HepG2 (cell line): ENCODE results near the gene ZFP36. TPM values are rescaled to one million over a fixed set of nuclear protein-coding genes. Genes with fewer than 3 reads are reported as not detected.

Experiments
- GATA4 ChIP-seq: sonication (generic); IDR thresholded peaks from 2 replicates; pipeline ENCODE4 v1.6.1; 2016; ENCODE audit warnings: antibody characterized with exemption, low read depth, borderline replicate concordance
- KDM3A ChIP-seq: IDR thresholded peaks from 2 replicates; pipeline ENCODE4 v1.6.1; 2018; ENCODE audit warnings: low read depth, missing compliant biosample characterization
- KLF6 ChIP-seq: IDR thresholded peaks from 2 replicates; pipeline ENCODE4 v1.8.0; 2016; ENCODE audit warnings: missing biosample characterization, missing genetic modification reagents
- MZF1 ChIP-seq: sonication (generic); formaldehyde crosslinking; IDR thresholded peaks from 2 replicates; pipeline ENCODE4 v1.8.1; 2023; ENCODE audit warnings: mild to moderate bottlenecking, missing genetic modification reagents, borderline replicate concordance
- RBFOX2 ChIP-seq: fragments of 200-400 bp; formaldehyde crosslinking; IDR thresholded peaks from 2 replicates; pipeline ENCODE4 v1.6.1; 2017; ENCODE audit warnings: low read depth, mild to moderate bottlenecking, low read length
- RBM39 ChIP-seq: fragments of 200-400 bp; formaldehyde crosslinking; IDR thresholded peaks from one replicate; pipeline ENCODE4 v1.6.1; 2018; ENCODE audit warnings: antibody characterized with exemption, mild to moderate bottlenecking, low read depth, low read length; ENCODE audit not compliant: poor library complexity, severe bottlenecking
- SALL1 ChIP-seq: sonication (generic); formaldehyde crosslinking; IDR thresholded peaks from 2 replicates; pipeline ENCODE4 v1.8.0; 2022; ENCODE audit warnings: mild to moderate bottlenecking, missing genetic modification reagents
- SKI ChIP-seq: fragments of 450-650 bp; IDR thresholded peaks from one replicate; pipeline ENCODE4 v1.6.1; 2018; ENCODE audit warnings: mild to moderate bottlenecking; ENCODE audit not compliant: partially characterized antibody
- ZBTB21 ChIP-seq: sonication (generic); formaldehyde crosslinking; IDR thresholded peaks from 2 replicates; pipeline ENCODE4 v1.4.0; 2020; ENCODE audit warnings: missing genetic modification reagents
- ZNF382 ChIP-seq: sonication (generic); formaldehyde crosslinking; IDR thresholded peaks from 2 replicates; pipeline ENCODE4 v1.5.0; 2020; ENCODE audit warnings: missing genetic modification reagents, mild to moderate bottlenecking, borderline replicate concordance
- ZNF724P ChIP-seq: sonication (generic); formaldehyde crosslinking; IDR thresholded peaks from 2 replicates; pipeline ENCODE4 v1.8.0; 2022; ENCODE audit warnings: missing genetic modification reagents, borderline replicate concordance
- polyA plus RNA-seq, 8 experiments: library from polyadenylated mRNA; depleted of rRNA in 3 of 8; stranded (reverse) in 7 of 8; unstranded in 1 of 8; fragments of >200 nt; fragmentation: Illumina TruSeq in 4 of 8; extraction: Trizol in 4 of 8; gene quantifications; 2 replicates each; pipeline versions ENCODE4 v1.2.1 to v1.2.3, GENCODE V29; 2011 to 2016; ENCODE audit warnings: low read depth in 4 of 8, missing spikeins in 1 of 8, mixed read lengths in 1 of 8; ENCODE audit not compliant: insufficient read depth in 1 of 8
- total RNA-seq, 5 experiments: library from RNA; depleted of rRNA; stranded (reverse); fragments of >200 nt; fragmentation: Illumina TruSeq; extraction: Trizol; gene quantifications; 2 replicates each; pipeline ENCODE4 v1.2.3, GENCODE V29; 2016; ENCODE audit warnings: low read depth in 1 of 5
- TF ChIP-seq, protein P1 (sequence below): sonication (generic); formaldehyde crosslinking; IDR thresholded peaks from 2 replicates; pipeline ENCODE4 v1.5.1; 2020; ENCODE audit warnings: mild to moderate bottlenecking, missing genetic modification reagents, borderline replicate concordance
- TF ChIP-seq, protein P2 (sequence below): fragments of 450-650 bp; IDR thresholded peaks from 2 replicates; pipeline ENCODE4 v1.6.1; 2017; ENCODE audit warnings: mild to moderate bottlenecking
- TF ChIP-seq, protein P3 (sequence below): sonication (generic); formaldehyde crosslinking; IDR thresholded peaks from 2 replicates; pipeline ENCODE4 v1.4.0; 2020; ENCODE audit warnings: missing genetic modification reagents
- TF ChIP-seq, protein P4 (sequence below): sonication (generic); formaldehyde crosslinking; IDR thresholded peaks from 2 replicates; pipeline ENCODE4 v1.5.0; 2020; ENCODE audit warnings: missing genetic modification reagents, mild to moderate bottlenecking, borderline replicate concordance
- TF ChIP-seq, protein P5 (sequence below): sonication (generic); formaldehyde crosslinking; IDR thresholded peaks from 2 replicates; pipeline ENCODE4 v1.4.0; 2020; ENCODE audit warnings: missing genetic modification reagents
- TF ChIP-seq, protein P6 (sequence below): sonication (generic); formaldehyde crosslinking; IDR thresholded peaks from 2 replicates; pipeline ENCODE4 v1.9.0; 2021; ENCODE audit warnings: missing genetic modification reagents, borderline replicate concordance

Gene ZFP36
- total and polyA plus RNA-seq, 2 of the 13 experiments (the other 11 are each of a cell fraction or from before 2014, with no cell fraction given), result 1.4 to 1.7 TPM

DNA sequence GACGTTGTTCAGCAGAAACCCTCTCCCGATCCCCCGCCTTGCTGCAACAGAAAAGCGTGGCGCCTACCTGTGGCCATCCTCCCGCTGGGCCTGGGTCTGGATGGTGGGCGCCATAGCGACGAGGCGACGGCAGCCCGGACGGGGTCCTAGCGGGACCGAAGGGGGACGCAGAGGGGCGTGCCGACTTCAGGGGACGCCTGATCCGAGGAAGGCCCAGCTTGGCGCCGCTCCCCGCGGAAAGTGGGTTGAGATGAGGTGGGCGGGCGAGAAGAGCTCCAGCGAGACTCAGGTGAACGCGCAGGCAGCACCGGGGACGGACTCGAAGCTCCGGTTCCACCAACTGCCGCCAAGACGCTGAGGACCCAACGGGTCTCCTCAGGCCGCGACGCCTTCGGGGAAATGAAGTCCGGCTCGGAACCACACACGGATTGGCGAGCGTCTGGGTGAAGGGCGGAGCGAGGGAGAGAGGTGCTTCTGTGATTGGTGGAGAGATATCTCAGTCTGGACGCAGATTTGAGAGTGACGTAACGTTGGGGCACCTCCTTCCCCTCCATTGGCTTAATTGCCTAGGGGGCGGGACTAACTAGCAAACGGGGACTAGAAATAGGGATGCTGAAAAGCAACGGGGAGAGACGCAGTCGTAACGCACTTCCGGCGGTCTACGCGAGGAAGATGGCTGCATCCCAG lies 15.8 kb upstream of the ZFP36 start, which contains the start of the genes MED29 and PAF1 (continued):
- TF ChIP-seq, protein P1, sequence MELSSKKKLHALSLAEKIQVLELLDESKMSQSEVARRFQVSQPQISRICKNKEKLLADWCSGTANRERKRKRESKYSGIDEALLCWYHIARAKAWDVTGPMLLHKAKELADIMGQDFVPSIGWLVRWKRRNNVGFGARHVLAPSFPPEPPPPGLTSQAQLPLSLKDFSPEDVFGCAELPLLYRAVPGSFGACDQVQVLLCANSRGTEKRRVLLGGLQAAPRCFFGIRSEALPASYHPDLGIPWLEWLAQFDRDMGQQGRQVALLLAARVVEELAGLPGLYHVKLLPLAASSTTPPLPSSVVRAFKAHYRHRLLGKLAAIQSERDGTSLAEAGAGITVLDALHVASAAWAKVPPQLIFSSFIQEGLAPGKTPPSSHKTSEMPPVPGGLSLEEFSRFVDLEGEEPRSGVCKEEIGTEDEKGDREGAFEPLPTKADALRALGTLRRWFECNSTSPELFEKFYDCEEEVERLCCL (CRISPR knock-in tag), result no peak
- TF ChIP-seq, protein P2, sequence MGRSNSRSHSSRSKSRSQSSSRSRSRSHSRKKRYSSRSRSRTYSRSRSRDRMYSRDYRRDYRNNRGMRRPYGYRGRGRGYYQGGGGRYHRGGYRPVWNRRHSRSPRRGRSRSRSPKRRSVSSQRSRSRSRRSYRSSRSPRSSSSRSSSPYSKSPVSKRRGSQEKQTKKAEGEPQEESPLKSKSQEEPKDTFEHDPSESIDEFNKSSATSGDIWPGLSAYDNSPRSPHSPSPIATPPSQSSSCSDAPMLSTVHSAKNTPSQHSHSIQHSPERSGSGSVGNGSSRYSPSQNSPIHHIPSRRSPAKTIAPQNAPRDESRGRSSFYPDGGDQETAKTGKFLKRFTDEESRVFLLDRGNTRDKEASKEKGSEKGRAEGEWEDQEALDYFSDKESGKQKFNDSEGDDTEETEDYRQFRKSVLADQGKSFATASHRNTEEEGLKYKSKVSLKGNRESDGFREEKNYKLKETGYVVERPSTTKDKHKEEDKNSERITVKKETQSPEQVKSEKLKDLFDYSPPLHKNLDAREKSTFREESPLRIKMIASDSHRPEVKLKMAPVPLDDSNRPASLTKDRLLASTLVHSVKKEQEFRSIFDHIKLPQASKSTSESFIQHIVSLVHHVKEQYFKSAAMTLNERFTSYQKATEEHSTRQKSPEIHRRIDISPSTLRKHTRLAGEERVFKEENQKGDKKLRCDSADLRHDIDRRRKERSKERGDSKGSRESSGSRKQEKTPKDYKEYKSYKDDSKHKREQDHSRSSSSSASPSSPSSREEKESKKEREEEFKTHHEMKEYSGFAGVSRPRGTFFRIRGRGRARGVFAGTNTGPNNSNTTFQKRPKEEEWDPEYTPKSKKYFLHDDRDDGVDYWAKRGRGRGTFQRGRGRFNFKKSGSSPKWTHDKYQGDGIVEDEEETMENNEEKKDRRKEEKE, result no peak
- TF ChIP-seq, protein P3, sequence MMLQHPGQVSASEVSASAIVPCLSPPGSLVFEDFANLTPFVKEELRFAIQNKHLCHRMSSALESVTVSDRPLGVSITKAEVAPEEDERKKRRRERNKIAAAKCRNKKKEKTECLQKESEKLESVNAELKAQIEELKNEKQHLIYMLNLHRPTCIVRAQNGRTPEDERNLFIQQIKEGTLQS (CRISPR knock-in tag), result no peak
- TF ChIP-seq, protein P4, sequence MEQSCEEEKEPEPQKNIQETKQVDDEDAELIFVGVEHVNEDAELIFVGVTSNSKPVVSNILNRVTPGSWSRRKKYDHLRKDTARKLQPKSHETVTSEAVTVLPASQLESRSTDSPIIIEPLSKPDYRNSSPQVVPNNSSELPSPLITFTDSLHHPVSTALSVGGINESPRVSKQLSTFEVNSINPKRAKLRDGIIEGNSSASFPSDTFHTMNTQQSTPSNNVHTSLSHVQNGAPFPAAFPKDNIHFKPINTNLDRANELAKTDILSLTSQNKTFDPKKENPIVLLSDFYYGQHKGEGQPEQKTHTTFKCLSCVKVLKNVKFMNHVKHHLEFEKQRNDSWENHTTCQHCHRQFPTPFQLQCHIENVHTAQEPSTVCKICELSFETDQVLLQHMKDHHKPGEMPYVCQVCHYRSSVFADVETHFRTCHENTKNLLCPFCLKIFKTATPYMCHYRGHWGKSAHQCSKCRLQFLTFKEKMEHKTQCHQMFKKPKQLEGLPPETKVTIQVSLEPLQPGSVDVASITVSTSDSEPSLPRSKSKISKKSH (CRISPR knock-in tag), result 0 out of 2 replicates have a peak, but pooled peaks have one; percentile 10
- no peak for TF ChIP-seq KLF6
- TF ChIP-seq SALL1 (CRISPR knock-in tag), result peak; percentile 59
- TF ChIP-seq KDM3A, result peak; percentile 73; the same call in 1 of the 2 replicates
- TF ChIP-seq, protein P5, sequence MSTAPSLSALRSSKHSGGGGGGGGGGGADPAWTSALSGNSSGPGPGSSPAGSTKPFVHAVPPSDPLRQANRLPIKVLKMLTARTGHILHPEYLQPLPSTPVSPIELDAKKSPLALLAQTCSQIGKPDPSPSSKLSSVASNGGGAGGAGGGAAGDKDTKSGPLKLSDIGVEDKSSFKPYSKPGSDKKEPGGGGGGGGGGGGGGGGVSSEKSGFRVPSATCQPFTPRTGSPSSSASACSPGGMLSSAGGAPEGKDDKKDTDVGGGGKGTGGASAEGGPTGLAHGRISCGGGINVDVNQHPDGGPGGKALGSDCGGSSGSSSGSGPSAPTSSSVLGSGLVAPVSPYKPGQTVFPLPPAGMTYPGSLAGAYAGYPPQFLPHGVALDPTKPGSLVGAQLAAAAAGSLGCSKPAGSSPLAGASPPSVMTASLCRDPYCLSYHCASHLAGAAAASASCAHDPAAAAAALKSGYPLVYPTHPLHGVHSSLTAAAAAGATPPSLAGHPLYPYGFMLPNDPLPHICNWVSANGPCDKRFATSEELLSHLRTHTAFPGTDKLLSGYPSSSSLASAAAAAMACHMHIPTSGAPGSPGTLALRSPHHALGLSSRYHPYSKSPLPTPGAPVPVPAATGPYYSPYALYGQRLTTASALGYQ (CRISPR knock-in tag), result peak; percentile 5; the same call in 1 of the 2 replicates
- no peak for TF ChIP-seq SKI
- peak; percentile 62; the same call in 1 of the 2 replicates for TF ChIP-seq ZNF724P (CRISPR knock-in tag)
- TF ChIP-seq RBFOX2, result peak; percentile 82
- TF ChIP-seq GATA4, result peak; percentile 30; the same call in 1 of the 2 replicates
- TF ChIP-seq, protein P6, sequence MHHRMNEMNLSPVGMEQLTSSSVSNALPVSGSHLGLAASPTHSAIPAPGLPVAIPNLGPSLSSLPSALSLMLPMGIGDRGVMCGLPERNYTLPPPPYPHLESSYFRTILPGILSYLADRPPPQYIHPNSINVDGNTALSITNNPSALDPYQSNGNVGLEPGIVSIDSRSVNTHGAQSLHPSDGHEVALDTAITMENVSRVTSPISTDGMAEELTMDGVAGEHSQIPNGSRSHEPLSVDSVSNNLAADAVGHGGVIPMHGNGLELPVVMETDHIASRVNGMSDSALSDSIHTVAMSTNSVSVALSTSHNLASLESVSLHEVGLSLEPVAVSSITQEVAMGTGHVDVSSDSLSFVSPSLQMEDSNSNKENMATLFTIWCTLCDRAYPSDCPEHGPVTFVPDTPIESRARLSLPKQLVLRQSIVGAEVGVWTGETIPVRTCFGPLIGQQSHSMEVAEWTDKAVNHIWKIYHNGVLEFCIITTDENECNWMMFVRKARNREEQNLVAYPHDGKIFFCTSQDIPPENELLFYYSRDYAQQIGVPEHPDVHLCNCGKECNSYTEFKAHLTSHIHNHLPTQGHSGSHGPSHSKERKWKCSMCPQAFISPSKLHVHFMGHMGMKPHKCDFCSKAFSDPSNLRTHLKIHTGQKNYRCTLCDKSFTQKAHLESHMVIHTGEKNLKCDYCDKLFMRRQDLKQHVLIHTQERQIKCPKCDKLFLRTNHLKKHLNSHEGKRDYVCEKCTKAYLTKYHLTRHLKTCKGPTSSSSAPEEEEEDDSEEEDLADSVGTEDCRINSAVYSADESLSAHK (CRISPR knock-in tag), result no peak
- TF ChIP-seq MZF1 (CRISPR knock-in tag), result no peak
- no peak for TF ChIP-seq RBM39
- TF ChIP-seq ZNF382, result no peak
- TF ChIP-seq ZBTB21, result peak; percentile 87
